ENCODE results near the gene RLF. TPM values are rescaled to one million over a fixed set of nuclear protein-coding genes. Genes with fewer than 3 reads are reported as not detected.

Gene RLF
- total RNA-seq (2022; extraction: Qiagen RNA extraction; ENCODE audit: low read depth) = 4.6 to 6.8 TPM (median 5.5 TPM) in 5 replicates

GRCh38 chr1:40161125-40161887 lies at the start of gene RLF:
Gene RLF, plus strand, starts transcription at chr1:40161387. Its CDS starts 13 bp downstream, at chr1:40161400.

GRCh38 chr1:40247655-40248054 lies 86.5 kb downstream of the RLF start, which contains the start of gene TMCO2:
Gene TMCO2, plus strand, starts transcription at chr1:40247937. Its CDS starts 57 bp downstream, at chr1:40247994.

GRCh38 chr1:40257688-40258444 lies 96.7 kb downstream of the RLF start, which contains the start of gene ZMPSTE24:
Gene ZMPSTE24, plus strand, starts transcription at chr1:40258236. Its CDS starts 36 bp downstream, at chr1:40258272.

Other genes starting within 250 kb of the RLF start
- gene MFSD2A, start 206.2 kb upstream of the RLF start, total RNA-seq (2022; extraction: Qiagen RNA extraction; ENCODE audit: low read depth) = 4.2 to 4.8 TPM (median 4.7 TPM) in 5 replicates
- gene CAP1, start 120.7 kb upstream of the RLF start, total RNA-seq (2022; extraction: Qiagen RNA extraction; ENCODE audit: low read depth) = 199 to 281 TPM (median 222 TPM) in 5 replicates
- 60.7 to 70.8 TPM (median 63.7 TPM) in 5 replicates for gene PPT1, start 64.1 kb upstream of the RLF start, total RNA-seq (2022; extraction: Qiagen RNA extraction; ENCODE audit: low read depth)
- not detected in 5 replicates for gene TMCO2, start 86.5 kb downstream of the RLF start, total RNA-seq (2022; extraction: Qiagen RNA extraction; ENCODE audit: low read depth)
- 35.5 to 47.1 TPM (median 39.2 TPM) in 5 replicates for gene ZMPSTE24, start 96.8 kb downstream of the RLF start, total RNA-seq (2022; extraction: Qiagen RNA extraction; ENCODE audit: low read depth)
- gene COL9A2, start 155.9 kb downstream of the RLF start, total RNA-seq (2022; extraction: Qiagen RNA extraction; ENCODE audit: low read depth) = 0.11 to 0.47 TPM (median 0.18 TPM) in 5 replicates
- gene SMAP2, start 212.3 kb downstream of the RLF start, total RNA-seq (2022; extraction: Qiagen RNA extraction; ENCODE audit: low read depth) = 10.3 to 10.7 TPM (median 10.3 TPM) in 5 replicates